Stimulated activated CD8-positive, alpha-beta memory T cell treated with anti-CD3 and anti-CD28 coated beads, Interleukin-4, amount 100 ng/mL, for 4 hours (primary cell): ENCODE measurements around the gene AP3D1.
A peak's percentile ranks its signal among the peaks of the same experiment; 100 is the strongest.
"Not testable (repeated sequence)": the region's sequence is repeated elsewhere in the genome, so short reads cannot be mapped to it uniquely, and the experiment has no call there.

Experiments used
- DNase-seq, 2 donors: peaks; one replicate each; pipeline ENCODE4 v3.0.0-alpha.2; 2020; ENCODE audit warnings: low read depth in 2 of 2, low spot score in 1 of 2

The AP3D1 gene

GRCh38 chr19:2151339-2152229 is at the start of gene AP3D1:
TSS of gene AP3D1 (minus strand) at chr19:2151566. CDS start at chr19:2151334, 232 bp downstream.
- peak; percentile 98 to 100 for DNase-seq

GRCh38 chr19:2200624-2201294 is 49.4 kb upstream of the AP3D1 start:
- DNase-seq = not testable (repeated sequence)

- DNase-seq = no peak
Measured at GRCh38 chr19:2199861-2200623, 48.7 kb upstream of the AP3D1 start.

GRCh38 chr19:2199215-2199614 is 47.8 kb upstream of the AP3D1 start:
- no peak for DNase-seq

- DNase-seq = no peak
Measured at GRCh38 chr19:2198317-2198716, 47.0 kb upstream of the AP3D1 start.

- no peak for DNase-seq
Measured at GRCh38 chr19:2197270-2197669, 45.9 kb upstream of the AP3D1 start.

- DNase-seq = no peak
Measured at GRCh38 chr19:2195914-2196313, 44.5 kb upstream of the AP3D1 start.

- DNase-seq = no peak
Measured at GRCh38 chr19:2195361-2195760, 44.0 kb upstream of the AP3D1 start.

GRCh38 chr19:2194513-2195078 is 43.2 kb upstream of the AP3D1 start:
- no peak for DNase-seq

GRCh38 chr19:2193807-2194206 is 42.4 kb upstream of the AP3D1 start:
- DNase-seq = no peak

GRCh38 chr19:2192862-2193261 is 41.5 kb upstream of the AP3D1 start:
- DNase-seq = no peak

- DNase-seq = no peak
Measured at GRCh38 chr19:2191456-2192310, 40.3 kb upstream of the AP3D1 start.

- no peak for DNase-seq
Measured at GRCh38 chr19:2190848-2191455, 39.6 kb upstream of the AP3D1 start.

GRCh38 chr19:2189880-2190279 is 38.5 kb upstream of the AP3D1 start:
- no peak for DNase-seq

GRCh38 chr19:2188708-2189385 is 37.5 kb upstream of the AP3D1 start:
- DNase-seq = peak in 1 of 2 donors; percentile 26

GRCh38 chr19:2187159-2187558 is 35.8 kb upstream of the AP3D1 start:
- no peak for DNase-seq

GRCh38 chr19:2186071-2186846 is 34.9 kb upstream of the AP3D1 start:
- DNase-seq = no peak

GRCh38 chr19:2185734-2186070 is 34.3 kb upstream of the AP3D1 start:
- no peak for DNase-seq
